Measurements from ENCODE around the gene LPCAT1.
"Not testable (repeated sequence)": the region's sequence is repeated elsewhere in the genome, so short reads cannot be mapped to it uniquely, and the experiment has no call there.

The LPCAT1 gene

DNA sequence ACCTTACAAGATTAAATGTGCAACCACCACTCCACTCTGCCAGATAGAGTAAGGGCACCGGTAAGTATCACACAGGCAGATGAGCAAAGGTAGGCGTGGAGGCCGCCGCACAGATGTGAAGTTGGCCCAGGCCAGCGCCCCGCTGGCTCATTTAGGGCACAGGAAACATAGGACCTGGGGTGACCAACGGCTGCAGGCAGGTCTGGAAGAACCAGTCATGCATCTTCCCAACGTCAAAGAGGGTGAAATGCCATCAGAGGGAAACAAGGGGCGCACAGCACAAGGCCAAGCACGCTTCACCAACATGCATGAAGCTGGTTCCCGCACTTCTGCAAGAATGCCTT lies 46.8 kb downstream of the LPCAT1 start:
- peak in 3 of 42 donors; percentile 11 to 26 (median 14) for DNase-seq
- intact Hi-C loops (cut with DNase I): no loop called here

DNA sequence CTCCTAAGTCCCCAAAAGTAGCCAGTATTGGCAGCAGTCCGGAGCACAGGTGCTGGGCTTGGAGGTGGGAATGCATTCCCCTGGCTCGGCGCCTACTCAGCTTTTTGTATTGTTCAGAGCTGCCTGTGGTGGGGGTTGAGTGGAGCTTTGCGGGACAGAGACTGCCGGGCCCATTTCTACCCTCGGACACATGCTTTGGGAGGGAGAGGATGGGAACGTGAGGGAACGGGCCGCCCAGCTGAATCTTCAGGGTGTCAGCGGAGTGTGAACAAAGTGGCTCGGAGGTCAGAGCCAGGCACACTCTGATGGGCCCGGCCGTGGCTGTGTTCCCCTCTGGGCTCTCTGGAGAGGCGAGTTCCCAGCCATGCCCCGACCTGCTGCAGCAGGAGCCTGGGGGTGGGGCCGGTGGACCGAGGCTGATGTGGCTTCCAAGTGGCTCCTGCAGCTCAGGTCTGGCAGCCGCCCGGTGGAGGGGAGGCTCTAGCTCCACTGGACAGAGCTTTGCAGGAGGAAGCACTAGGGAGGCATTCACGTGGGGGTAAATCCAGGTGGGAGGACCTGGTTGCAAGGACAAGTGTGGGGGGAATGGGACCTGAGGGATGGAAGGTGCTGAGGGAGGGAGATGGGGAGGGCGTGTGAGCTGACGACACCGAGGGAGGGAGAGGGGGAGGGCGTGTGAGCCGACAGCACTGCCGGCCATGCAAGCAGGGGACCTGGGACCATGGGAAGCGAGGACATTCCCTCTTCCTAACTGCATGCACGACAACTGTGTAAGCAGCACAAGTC lies 47.4 kb downstream of the LPCAT1 start:
- peak in 4 of 42 donors; percentile 15 to 32 (median 23) for DNase-seq
- intact Hi-C loops (cut with DNase I): no loop called here

DNA sequence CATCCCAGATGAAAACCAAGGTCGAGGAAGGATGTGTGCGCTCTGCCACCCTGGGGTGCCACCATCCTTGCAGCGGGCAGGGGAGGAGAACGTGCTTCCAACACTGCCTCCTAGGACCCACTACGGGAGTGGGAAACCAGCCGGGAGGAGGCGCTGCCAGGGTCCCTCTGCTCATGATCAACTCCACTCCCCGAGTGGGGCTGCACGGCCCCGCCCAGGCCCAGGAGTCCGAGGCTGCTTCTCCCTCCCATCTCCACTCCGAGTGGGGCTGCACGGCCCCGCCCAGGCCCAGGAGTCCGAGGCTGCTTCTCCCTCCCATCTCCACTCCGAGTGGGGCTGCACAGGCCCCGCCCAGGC lies 48.2 kb downstream of the LPCAT1 start:
- peak in 3 of 42 donors; percentile 12 to 27 (median 20) for DNase-seq
- intact Hi-C loops (cut with DNase I): not testable (repeated sequence)

DNA sequence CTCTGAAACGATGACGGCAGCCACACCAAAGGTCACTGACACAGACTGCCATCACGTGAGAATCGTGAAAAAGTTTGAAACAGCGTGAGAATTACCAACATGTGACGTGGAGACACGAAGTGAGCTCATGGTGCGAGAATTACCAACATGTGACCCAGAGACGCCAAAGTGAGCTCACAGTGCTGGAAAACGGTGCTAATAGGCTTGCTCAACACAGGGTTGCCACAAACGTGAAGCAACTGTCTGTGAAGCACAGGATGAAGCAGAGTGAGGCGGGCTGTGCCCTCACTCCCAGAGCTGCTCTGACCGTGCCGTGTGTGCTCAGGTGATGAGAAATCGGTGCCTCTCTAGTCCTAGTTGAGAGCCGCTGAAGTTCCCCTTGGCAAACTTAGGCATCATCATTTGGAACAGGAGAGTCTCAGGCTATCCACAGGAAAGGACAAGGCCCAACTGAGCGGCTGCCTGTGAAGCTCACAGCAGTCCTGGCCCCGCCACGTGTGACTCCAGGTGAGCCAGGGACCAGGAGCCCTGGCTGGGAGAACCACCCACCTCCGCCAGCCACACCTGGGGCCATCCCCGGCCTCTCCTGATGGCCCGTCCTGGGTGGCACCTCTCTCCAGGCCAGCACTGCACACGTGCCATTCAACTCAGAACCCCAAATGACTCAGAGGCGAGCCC lies 48.8 kb downstream of the LPCAT1 start:
- DNase-seq: peak in 2 of 42 donors; percentile 7 to 12
- intact Hi-C loops (cut with DNase I): no loop called here

DNA sequence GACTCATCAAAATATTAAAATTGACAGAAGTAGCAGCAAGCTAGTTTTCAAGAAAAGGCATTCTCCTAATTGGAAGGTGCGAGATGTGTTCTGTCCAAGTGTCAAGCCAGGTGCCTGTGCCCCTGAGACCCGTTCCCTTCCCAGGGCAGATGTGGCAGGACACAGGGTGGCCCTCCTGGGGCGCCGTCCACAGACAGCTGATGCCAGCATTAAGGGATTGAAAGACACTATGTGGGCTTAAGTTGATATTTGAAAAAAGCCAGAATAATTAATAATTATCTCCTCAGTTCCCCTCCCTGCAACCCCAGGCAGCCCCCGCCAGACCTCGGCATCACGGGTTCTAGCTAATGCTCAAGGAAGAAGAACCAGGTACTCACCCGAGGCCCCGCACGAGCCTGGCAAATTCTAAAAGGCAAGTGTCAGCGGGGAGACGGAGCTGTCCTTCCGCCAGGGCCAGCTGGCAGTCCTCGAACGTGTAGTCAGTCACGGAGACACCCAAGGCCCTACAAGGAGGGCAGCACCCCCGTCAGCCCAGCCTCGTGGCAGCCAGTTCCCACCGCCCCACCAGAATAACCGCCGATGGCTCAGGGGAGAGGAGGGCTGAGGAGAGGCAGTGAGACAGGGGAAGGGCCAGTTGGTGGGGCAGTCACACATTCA lies 49.4 kb downstream of the LPCAT1 start:
- DNase-seq: peak in 5 of 42 donors; percentile 13 to 31 (median 22)
- intact Hi-C loops (cut with DNase I): no loop called here

DNA sequence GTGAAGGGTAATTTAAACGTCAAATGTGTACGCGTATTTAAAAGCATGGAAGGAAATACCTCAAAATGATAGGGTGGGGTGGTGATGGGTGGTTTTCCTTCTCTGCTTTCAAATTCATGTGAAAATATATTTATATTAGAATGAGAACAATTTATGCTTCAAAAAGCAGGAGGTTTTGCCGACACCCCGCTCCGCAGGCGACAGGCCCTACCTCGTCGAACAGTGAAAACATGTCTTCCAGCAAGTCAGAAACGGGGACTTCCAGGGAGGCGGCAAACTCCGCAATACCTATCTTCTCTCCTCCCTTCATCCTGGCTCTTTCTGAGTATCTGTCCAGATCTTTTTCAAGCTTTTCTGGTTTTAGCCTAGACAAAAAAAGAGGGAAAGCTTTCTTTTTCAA lies 50.0 kb downstream of the LPCAT1 start:
- DNase-seq: peak in 4 of 42 donors; percentile 4 to 43 (median 24)
- intact Hi-C loops (cut with DNase I): no loop called here

DNA sequence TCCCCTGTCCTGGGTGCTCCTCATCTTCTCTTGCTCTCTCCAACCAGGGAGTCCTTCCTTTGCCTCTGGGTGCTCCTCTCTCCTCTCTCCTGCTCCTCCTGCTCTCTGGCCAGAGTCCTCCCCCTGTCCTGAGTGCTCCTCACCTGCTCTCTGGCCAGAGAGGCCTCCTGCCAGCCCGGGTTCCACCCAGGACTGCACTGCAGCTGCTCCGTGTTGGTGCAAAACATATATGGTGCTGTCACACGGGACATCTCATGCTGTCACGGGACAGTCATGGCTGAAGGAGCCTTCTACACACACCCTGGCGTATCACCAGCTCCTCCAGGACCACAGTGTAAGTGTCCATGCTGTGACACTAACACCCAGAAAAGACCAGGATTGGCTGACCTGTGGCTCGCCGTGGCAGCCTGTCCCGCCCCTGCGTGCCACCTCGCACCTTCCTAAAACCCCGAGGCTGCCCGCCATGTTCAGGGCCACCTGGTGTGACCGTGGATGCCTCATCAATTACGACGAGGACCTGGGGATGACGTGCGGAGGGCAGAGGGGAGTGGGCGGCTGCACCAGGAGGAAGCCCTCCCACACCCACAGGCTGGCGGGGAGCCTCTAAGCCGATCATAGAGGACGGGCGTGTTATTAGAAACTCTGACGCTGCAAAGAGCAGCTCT lies 50.7 kb downstream of the LPCAT1 start:
- DNase-seq: peak in 3 of 42 donors; percentile 11 to 18 (median 13)

DNA sequence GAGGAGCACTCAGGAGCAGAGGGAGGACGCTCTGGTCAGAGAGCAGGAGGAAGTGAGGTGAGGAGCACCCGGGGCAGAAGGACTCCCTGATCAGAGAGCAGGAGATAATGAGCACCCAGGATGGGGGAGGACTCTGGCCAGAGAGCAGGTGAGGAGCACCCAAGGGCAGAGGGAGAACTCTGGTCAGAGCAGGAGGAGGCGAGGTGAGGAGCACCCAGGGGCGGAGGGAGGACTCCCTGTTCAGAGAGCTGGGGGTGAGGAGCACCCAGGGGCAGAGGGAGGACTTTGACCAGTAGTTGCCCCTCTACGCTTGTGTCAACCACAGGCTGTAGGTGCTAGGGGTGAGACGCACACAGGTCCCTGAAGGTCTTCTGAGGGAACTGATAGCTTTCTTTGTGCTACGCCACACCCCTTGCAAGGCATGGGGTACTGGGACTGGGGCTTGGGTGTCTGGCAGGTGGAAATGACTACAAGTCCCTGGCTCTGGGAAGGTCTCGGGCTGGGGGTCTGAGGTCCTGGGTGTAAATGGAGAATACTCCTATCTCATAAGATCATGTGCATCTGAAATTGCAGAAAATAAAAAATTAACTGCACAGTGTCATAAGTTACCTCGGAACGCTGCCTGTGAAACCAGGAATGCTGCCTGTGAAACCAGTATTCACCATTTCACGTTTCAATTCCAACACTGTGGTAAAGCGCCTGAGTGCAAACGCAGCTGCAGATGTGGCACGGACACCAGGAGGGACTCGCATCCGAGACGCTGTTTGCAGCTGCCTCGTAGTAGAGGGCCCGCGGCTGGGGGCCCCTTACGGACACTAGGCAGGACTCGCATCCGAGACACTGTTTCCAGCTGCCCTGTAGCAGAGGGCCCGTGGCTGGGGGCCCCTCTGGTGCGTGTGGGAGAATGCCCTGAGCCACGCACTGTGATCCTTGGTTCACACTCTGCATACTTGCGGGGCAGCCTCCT lies 51.5 kb downstream of the LPCAT1 start:
- DNase-seq: peak in 3 of 42 donors; percentile 7 to 23 (median 23)
- intact Hi-C loops (cut with DNase I): no loop called here

More for the DNA sequence above, 50.7 kb downstream of the LPCAT1 start:
- intact Hi-C loops (cut with DNase I): no loop called here

DNA sequence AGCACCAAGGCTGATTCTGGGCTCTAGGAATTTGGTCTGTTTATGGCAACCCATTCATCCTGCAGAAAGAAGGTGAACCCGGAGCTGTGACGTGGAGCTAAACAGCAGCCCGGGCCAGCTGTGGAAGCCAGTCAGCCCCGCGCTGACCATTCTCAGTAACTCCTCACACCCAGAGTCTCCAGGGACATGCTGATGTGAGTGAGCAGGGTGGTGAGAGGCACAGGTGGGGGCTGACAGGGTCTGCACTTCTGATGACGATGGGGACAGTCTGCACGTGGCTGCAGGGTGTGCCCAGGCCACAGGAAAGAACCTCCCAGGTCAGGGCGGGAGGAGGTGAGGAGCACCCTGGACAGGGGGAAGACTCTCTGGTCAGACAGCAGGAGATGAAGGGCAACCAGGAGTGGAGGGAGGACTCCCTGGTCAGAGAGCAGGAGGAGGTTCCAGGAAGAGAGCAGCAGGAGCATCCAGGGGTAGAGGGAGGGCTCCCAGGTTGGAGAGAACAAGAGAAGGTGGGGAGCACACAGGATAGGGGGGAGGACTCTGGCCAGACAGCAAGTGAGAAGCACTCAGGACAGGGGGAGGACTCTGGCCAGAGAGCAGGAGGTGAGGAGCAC lies 52.4 kb downstream of the LPCAT1 start:
- peak in 1 of 42 donors; percentile 14 for DNase-seq
- intact Hi-C loops (cut with DNase I): no loop called here

DNA sequence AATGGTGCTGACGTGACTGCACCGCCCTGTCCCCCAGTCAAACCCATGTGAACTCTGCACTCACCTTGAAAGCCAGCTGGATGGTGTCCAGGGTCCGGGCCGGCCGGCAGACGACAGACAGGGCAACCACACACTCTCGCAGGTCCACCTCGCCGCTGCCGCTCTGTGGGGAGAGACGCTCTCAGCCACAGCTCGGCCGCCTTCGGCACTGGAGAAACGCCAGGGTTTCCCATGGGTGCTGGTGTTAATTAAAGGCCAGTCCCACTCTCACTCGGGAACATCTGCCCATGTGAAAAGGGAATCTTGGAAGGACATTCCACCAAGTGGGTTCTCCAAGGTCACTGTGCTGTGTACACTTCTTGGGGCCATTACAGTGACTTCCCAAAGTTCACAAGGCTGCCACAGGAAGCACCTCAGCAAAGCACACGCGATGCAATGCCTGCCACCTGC lies 53.0 kb downstream of the LPCAT1 start:
- peak in 3 of 42 donors; percentile 13 to 19 (median 17) for DNase-seq
- intact Hi-C loops (cut with DNase I): no loop called here

DNA sequence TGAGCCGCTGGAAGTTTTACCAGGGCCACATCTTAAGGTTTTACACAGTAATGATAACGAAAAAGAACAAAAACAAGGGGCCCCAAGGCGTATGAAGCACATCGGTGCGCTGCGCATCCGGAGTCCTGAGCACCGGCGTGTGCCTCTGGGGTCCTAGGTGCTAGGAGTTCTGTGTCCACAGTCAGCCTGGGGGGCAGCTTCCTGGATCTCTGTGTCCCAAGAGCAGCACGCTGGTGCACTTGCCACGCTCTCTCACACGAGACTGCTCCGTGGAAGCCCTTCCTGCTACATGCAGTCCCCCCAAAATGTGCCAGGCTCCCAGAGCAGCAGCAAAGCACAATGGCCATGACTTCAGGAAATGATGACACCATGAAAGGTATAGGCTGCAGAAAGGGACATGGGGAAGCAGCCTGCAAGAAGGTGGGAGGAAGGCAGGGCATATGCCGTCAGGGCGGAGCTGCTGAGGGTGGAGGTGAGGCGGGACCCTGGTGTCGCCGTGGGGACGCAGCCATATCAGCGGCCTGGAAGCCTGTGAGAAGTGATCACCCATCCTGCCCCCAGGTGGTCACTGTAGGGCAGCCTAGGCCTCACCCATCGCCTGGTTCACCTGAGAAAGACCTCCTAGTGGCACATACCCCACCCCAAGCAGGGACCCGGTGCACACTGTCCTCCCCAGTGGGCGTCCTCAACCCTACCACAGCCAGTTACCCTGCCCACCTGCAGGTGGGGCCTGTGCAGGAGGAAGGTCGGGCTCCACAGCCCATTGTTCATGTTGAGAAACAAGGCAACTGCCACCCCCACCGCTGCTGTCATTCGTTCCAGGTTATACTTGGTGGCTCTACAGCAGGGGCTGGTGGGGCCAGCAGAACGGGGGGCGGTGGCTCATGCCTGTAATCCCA lies 54.9 kb downstream of the LPCAT1 start:
- DNase-seq: peak in 3 of 42 donors; percentile 13 to 25 (median 20)
- intact Hi-C loops (cut with DNase I): no loop called here

DNA sequence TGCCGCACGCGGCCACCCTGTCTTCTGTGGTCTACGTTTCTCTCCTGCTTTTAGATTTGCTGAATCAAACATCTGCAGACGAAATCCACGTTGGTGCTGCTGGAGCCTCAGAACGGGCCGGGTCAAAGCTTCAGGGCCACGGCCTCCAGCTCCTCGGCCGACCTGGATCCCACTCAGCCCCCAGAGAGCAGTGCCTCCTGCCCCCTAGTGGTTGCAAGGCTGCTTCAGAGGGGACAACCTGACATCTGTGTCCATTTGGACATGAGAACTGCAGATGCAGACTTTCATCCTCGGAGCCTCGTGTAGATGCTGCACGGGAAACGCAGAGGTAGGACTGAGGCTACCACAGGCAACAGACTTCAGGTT lies 55.5 kb downstream of the LPCAT1 start:
- peak in 36 of 42 donors; percentile 21 to 81 (median 50) for DNase-seq

DNA sequence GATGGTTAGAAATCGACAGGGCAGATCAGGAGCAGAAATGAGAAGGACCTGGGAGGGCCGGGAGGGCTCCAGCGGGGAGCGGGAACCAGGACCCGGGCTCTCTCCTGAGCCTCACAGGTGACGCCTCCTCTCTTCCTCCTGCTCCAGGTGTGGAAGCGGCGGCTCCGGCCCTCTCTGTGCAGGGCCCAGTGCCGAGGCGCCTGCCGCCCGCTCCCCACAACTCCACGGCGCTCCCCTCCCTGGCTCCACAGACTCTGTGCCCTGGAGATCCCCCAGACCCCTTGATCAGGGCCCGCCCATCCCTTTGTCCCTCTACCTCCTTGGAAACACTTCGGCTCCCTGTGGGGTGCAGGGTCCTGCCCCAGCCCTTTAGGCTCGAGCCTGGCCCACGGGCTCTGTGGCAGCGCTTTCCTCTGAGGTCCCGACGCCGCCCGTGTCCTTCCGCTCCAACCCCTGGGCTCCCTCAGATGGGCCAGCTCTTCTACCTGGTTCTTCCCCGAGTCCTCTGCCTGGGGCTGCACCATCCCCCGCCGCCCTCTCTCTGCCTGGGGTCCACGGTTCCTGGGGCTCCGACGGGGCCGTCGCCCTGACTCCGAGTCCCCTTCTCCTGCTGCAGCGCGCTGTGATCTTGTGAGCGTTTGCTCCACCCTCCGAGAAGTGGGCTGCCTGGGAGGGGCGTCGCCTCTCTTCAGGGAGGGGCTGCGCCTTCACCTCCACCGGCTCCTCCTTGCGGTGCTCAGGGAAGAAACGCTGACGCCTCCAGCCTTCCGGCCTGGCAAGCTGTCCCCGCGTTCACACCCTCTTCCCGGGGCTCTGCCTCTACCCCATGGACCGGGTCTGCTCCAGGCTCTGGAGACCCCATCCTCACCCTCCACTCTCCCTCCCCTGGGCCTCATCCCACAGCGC lies 56.2 kb downstream of the LPCAT1 start:
- peak in 5 of 42 donors; percentile 4 to 24 (median 7) for DNase-seq
- intact Hi-C loops (cut with DNase I): no loop called here

More for the DNA sequence above, 55.5 kb downstream of the LPCAT1 start:
- intact Hi-C loops (cut with DNase I): no loop called here

DNA sequence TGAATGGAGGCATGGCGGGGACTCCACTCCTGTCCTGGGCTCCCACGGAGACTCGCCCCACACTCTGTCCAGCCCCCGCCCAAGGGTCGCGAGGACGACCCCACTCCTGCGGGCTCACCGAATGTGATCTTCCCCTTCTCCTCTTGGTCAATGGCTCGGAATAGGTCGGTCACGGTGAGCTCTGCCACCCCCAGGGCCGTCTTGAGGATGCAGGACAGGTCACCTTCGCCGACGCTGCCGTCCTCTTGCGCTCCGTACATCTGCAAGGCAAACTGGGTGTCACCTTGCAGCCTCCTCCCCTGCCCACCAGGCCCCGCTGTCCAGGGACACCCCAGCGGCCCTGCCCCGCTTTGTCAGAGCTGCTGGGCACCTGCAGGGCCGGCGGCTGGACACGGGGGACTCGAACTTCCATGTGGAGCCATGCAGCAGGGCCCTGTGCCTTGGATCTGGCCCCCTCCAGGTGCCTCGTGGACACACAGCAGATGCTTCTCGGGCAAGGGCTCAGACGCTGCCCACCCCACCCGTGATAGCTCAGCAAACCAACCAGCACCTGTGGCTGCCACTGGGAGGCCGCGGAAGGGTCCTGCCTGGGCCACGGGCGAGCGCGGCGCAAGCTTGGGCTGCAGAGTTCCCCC lies 57.0 kb downstream of the LPCAT1 start:
- intact Hi-C loops (cut with DNase I): no loop called here
- peak in 5 of 42 donors; percentile 7 to 21 (median 14) for DNase-seq

DNA sequence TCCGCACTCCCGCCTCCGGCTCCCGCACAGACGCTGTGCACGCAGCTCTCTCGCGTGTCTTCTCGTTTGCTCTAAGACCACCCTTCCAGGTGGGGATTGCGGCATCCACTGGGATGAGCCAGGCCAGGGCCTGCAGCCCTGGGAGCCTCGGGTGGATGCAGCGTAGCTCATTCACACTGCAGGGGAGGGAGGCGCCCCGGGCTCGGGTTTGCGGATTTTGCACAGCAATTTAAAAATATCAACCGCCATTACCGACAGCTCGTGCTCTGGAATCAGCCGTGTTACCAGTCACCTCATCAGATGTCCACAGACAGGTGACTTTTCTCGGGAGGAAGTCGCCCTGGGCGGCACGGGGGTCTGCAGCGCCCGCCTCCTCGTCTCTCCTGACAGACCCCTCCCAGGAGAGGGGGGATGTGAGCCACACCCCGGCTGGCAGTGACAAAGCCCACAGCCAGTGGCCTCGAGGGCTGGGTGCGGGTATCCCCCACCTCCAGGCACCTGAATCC lies 57.7 kb downstream of the LPCAT1 start:
- intact Hi-C loops (cut with DNase I): no loop called here
- DNase-seq: peak in 4 of 42 donors; percentile 3 to 22 (median 12)

Measured in head of caudate nucleus (tissue), 42 donors.